Measurements from ENCODE around the gene KRT82.

Gene KRT82

DNA sequence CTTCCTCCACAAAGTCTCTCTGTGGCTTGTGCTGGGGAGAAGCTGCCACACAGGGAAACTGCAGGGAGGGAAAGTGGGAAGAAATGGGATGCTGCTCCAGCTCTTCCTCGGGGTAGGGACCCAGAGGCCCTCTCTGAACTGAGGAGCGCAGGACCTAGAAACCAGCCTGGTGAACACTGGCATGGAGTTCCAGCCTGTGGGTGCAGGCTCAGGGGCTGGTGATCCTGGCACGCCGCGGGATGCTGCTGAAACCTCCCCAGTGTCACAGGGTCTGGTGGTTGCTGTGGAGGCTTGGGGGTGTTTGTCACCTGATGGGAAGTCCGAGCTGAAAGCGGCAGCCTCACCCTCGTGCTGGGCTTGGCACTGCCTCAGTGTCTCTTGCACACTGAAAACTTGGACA lies 33.3 kb upstream of the KRT82 start:
- TF ChIP-seq SIN3A (IDR thresholded peaks at IDR 0.05; ENCODE audit: borderline replicate concordance, insufficient read depth, low read length) (no peak), TAF1 (IDR thresholded peaks at IDR 0.05; ENCODE audit: borderline replicate concordance, insufficient read depth, low read length) (no peak), FOXP2 (optimal IDR thresholded peaks at IDR 0.05; ENCODE audit: borderline replicate concordance, extremely low read depth, extremely low read length, insufficient read depth) (no peak), POLR2AphosphoS5 (IDR thresholded peaks at IDR 0.05; ENCODE audit: low read depth, low read length) (no peak)
- TF ChIP-seq, protein P1, sequence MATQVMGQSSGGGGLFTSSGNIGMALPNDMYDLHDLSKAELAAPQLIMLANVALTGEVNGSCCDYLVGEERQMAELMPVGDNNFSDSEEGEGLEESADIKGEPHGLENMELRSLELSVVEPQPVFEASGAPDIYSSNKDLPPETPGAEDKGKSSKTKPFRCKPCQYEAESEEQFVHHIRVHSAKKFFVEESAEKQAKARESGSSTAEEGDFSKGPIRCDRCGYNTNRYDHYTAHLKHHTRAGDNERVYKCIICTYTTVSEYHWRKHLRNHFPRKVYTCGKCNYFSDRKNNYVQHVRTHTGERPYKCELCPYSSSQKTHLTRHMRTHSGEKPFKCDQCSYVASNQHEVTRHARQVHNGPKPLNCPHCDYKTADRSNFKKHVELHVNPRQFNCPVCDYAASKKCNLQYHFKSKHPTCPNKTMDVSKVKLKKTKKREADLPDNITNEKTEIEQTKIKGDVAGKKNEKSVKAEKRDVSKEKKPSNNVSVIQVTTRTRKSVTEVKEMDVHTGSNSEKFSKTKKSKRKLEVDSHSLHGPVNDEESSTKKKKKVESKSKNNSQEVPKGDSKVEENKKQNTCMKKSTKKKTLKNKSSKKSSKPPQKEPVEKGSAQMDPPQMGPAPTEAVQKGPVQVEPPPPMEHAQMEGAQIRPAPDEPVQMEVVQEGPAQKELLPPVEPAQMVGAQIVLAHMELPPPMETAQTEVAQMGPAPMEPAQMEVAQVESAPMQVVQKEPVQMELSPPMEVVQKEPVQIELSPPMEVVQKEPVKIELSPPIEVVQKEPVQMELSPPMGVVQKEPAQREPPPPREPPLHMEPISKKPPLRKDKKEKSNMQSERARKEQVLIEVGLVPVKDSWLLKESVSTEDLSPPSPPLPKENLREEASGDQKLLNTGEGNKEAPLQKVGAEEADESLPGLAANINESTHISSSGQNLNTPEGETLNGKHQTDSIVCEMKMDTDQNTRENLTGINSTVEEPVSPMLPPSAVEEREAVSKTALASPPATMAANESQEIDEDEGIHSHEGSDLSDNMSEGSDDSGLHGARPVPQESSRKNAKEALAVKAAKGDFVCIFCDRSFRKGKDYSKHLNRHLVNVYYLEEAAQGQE (IDR thresholded peaks at IDR 0.05; ENCODE audit: insufficient read depth in 1 of 2, low read depth in 2 of 2, low read length in 2 of 2), result no peak

DNA sequence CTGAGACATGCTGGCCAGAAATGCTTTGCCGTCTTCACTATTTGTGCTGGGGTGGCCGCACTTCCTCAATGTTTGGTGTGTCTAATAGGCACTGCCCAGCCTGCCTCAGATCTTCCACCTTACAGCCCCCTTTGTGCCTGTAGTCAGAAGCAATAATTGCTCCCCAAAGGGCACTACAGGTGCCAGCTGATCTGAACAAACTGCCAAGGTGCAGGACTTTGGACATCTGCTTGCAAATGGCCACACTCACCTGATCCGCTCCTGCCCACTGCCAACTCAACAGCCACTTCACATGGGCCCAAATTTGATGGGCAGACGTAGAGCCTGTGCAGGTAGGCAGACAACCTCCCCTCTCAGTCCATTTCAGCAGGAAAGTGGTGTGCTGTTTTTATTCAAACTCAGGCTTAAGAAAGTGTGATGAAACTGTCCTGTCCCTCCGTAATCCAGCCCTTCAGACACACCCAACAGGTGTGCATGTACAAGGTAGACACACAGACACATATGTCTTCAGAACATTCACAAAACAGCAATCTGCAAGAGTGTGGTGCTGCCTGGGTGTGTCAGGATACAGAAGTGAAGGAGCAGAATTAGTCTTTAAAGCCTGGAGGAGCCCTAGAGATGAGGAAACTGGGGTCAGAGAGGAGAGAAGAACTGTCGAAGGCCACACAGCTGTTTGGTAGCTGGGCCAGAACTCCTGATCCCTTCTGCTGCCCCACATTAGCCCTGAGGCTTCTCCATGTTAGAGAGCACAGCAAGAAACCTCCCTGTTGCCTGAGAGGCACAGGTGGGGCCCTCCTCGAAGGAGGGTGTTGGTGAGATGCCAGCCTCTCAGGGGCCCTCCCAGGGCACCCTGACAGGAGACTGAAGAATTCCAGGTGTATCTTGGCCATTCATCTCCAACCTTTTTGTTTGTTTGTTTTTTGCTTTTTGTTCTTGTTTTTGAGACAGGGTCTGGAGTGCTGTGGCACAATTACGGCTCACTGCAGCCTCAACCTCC lies 32.5 kb upstream of the KRT82 start:
- TF ChIP-seq FOXP2 (optimal IDR thresholded peaks at IDR 0.05; ENCODE audit: borderline replicate concordance, extremely low read depth, extremely low read length, insufficient read depth) (no peak), TAF1 (IDR thresholded peaks at IDR 0.05; ENCODE audit: borderline replicate concordance, insufficient read depth, low read length) (no peak), POLR2AphosphoS5 (IDR thresholded peaks at IDR 0.05; ENCODE audit: low read depth, low read length) (no peak), SIN3A (IDR thresholded peaks at IDR 0.05; ENCODE audit: borderline replicate concordance, insufficient read depth, low read length) (no peak)
- TF ChIP-seq, protein P1 (IDR thresholded peaks at IDR 0.05; ENCODE audit: insufficient read depth in 1 of 2, low read depth in 2 of 2, low read length in 2 of 2), result no peak

DNA sequence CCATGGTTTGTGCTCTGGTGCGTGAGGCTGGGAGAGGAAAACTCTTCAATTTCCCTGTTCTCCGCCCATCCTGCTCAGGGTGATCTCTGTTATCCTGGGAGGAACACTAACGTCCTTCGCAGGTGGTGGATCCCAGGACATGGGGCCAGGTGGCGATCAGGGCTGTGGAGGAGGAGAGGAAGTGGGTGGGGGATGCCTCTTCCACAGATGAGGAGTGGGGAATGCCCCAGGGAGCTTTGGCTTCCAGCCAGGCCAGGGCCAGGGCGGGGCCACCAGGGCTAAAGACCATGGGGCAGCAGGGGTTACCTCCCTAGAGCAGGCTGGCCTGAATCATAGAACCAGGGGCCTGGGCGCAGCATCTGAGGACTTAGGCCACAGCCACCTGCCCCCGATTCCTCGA lies 31.4 kb upstream of the KRT82 start:
- TF ChIP-seq TAF1 (IDR thresholded peaks at IDR 0.05; ENCODE audit: borderline replicate concordance, insufficient read depth, low read length), result no peak
- TF ChIP-seq FOXP2 (optimal IDR thresholded peaks at IDR 0.05; ENCODE audit: borderline replicate concordance, extremely low read depth, extremely low read length, insufficient read depth), result no peak

DNA sequence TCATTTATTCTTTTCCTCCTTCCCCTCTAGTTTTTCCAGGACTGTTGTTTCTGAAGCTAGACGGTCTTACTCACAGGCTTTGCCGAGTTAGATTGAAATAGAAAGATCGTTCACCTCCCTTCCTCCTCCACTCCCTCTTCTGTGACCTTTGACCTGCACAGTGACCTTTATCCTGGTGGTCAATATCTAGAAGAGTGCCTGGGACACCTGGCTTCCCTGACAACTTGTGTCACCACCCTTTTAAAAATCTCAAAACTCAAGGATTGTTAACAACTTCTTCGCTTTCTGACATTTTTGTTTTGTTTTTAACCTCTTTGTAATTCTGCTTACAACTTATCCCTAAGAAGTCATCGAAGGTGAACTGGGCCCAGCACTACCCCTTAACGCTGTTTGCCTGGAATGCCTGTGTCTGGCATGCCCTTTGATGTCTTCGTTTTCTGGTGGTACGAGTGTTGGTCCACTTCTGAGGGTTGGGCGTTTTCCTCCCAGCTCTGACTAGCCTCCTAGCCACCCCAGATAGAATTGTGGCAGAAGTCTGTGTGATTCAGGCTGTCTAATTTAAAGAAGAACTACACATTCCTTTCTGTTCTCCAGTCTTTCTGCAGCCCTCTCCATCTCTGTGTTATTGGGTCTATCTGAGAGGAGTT lies 30.8 kb upstream of the KRT82 start:
- TF ChIP-seq FOXP2 (optimal IDR thresholded peaks at IDR 0.05; ENCODE audit: borderline replicate concordance, extremely low read depth, extremely low read length, insufficient read depth) (no peak), TAF1 (IDR thresholded peaks at IDR 0.05; ENCODE audit: borderline replicate concordance, insufficient read depth, low read length) (no peak), SIN3A (IDR thresholded peaks at IDR 0.05; ENCODE audit: borderline replicate concordance, insufficient read depth, low read length) (no peak), POLR2AphosphoS5 (IDR thresholded peaks at IDR 0.05; ENCODE audit: low read depth, low read length) (no peak)
- TF ChIP-seq, protein P1 (IDR thresholded peaks at IDR 0.05; ENCODE audit: insufficient read depth in 1 of 2, low read depth in 2 of 2, low read length in 2 of 2), result no peak

DNA sequence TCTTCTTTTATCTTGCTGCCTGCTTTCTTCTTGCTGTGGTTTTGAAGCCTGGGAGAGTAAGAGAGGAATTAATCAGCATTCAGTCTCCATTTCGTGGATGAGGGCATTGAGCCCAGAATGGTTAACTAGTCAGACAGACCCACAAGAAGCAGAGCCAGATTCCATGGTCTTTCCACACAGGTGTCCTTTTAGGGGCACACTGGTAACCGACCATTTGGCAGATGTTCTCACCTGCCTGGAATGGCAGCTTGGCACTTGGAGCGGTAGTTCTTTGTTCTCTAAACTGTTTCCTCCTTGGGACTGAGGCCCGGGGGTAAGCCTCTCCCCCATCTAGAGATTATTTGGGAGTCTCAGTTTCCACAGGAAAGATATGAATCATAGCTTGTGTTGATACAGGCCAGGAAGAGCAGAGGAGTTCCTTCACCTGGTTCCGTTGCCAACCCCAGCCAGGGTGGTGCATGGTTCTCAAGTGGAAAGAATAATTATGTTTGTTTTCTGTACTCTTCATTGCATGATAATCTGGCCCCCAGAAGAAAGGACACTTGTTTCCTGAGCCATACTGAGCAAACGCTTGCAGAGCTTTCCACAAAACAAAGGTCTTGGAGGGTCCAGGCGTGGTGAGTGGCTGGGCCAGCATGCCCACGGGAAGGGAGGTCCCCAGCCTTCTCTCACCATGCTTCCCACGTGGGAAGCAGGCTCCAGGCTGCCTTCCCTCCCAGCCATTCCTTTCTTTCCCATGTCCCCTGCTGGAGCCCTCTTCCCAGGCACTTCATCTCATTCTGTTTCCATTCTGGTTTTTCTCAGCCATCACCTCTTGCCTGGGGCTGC lies 30.1 kb upstream of the KRT82 start:
- TF ChIP-seq TAF1 (IDR thresholded peaks at IDR 0.05; ENCODE audit: borderline replicate concordance, insufficient read depth, low read length), result no peak
